Calu3 (cell line): ENCODE data around the gene FMN2. TPM values are rescaled to one million over a fixed set of nuclear protein-coding genes. Genes with fewer than 3 reads are reported as not detected.

Source experiments
- BruUV-seq: library from RNA; stranded (reverse); fragments of 400-500 nt; replicated peaks from 2 replicates; lab custom pipeline; 2021; lab: Mats Ljungman, UMichigan
- CTCF ChIA-PET: fragments of 300-600 bp; sonication (Branson Sonifier 250); formaldehyde crosslinking; loops from one replicate; lab custom pipeline; 2022; ENCODE audit warnings: antibody characterized with exemption; lab: Charles Lee
- DNase-seq: peaks from one replicate; pipeline ENCODE4 v3.0.0; 2022
- H3K27ac Mint-ChIP-seq: one replicate; pipeline ENCODE4 v1.8.0; 2022; ENCODE audit warnings: mixed read lengths; ENCODE audit not compliant: unreplicated experiment
- H3K27me3 Mint-ChIP-seq: one replicate; pipeline ENCODE4 v1.8.0; 2022; ENCODE audit warnings: mixed read lengths; ENCODE audit not compliant: unreplicated experiment
- H3K36me3 Mint-ChIP-seq: one replicate; pipeline ENCODE4 v1.8.0; 2022; ENCODE audit warnings: mild to moderate bottlenecking, moderate library complexity, mixed read lengths; ENCODE audit not compliant: insufficient read depth, unreplicated experiment
- H3K4me1 Mint-ChIP-seq: one replicate; pipeline ENCODE4 v1.8.0; 2022; ENCODE audit warnings: mild to moderate bottlenecking, low read depth, mixed read lengths; ENCODE audit not compliant: unreplicated experiment
- H3K4me3 Mint-ChIP-seq: one replicate; pipeline ENCODE4 v1.8.0; 2022; ENCODE audit warnings: mild to moderate bottlenecking, low read depth, moderate library complexity, mixed read lengths; ENCODE audit not compliant: unreplicated experiment
- H3K9me3 Mint-ChIP-seq: one replicate; pipeline ENCODE4 v1.8.0; 2022; ENCODE audit warnings: low read depth, mixed read lengths; ENCODE audit not compliant: unreplicated experiment
- CTCF ChIP-seq: fragments of 200-600 bp; IDR thresholded peaks from one replicate; pipeline ENCODE4 v1.8.0; 2022; ENCODE audit warnings: antibody characterized with exemption; ENCODE audit not compliant: unreplicated experiment
- intact Hi-C: fragments of 100-400 bp; cut with micrococcal nuclease; formaldehyde crosslinking; loops from one replicate; pipeline ENCODE4 v1.10.0; 2022; ENCODE audit not compliant: unreplicated experiment
- total RNA-seq: library from RNA; stranded (reverse); gene quantifications from 2 replicates; pipeline ENCODE4 v1.2.3, GENCODE V29; 2022

The FMN2 gene
- total RNA-seq, 1 experiment from 2014 or later, result 0.12 TPM

- H3K4me1 Mint-ChIP-seq, result peaks cover 8% of the 10 kb centered on the region
- peaks cover 20% of the 10 kb centered on the region for H3K27me3 Mint-ChIP-seq
- H3K27ac Mint-ChIP-seq, result no peak overlapping the region
- intact Hi-C loops, result no loop called here
- CTCF ChIA-PET, result no interaction called here
- no TSS peak for BruUV-seq
- H3K9me3 Mint-ChIP-seq, result peaks cover 4% of the 10 kb centered on the region
- H3K4me3 Mint-ChIP-seq, result no peak overlapping the region
- no peak for DNase-seq
- TF ChIP-seq CTCF, result no peak
- H3K36me3 Mint-ChIP-seq, result no peaks in the 10 kb centered on the region
Observed at GRCh38 chr1:240278082-240278481, 186.4 kb downstream of the FMN2 start.

GRCh38 chr1:240280560-240281322, 189.1 kb downstream of the FMN2 start:
- peak; percentile 2 for DNase-seq
- intact Hi-C loops, result loop anchor here (5.0 kb wide), 1 partner anchor 327 kb away; no protein-coding TSS in a partner anchor
- H3K27ac Mint-ChIP-seq, result no peak overlapping the region
- no peaks in the 10 kb centered on the region for H3K9me3 Mint-ChIP-seq
- H3K27me3 Mint-ChIP-seq, result peaks cover 13% of the 10 kb centered on the region
- H3K36me3 Mint-ChIP-seq, result no peaks in the 10 kb centered on the region
- H3K4me1 Mint-ChIP-seq, result peaks cover 8% of the 10 kb centered on the region
- no peak overlapping the region for H3K4me3 Mint-ChIP-seq
- CTCF ChIA-PET, result no interaction called here
- BruUV-seq, result no TSS peak
- TF ChIP-seq CTCF, result no peak

GRCh38 chr1:240282061-240282830, 190.6 kb downstream of the FMN2 start:
- intact Hi-C loops, result loop anchor here (5.0 kb wide), 1 partner anchor 325 kb away; no protein-coding TSS in a partner anchor
- no peak overlapping the region for H3K27ac Mint-ChIP-seq
- no peak overlapping the region for H3K4me3 Mint-ChIP-seq
- BruUV-seq, result no TSS peak
- no peaks in the 10 kb centered on the region for H3K9me3 Mint-ChIP-seq
- H3K27me3 Mint-ChIP-seq, result peaks cover 18% of the 10 kb centered on the region
- H3K4me1 Mint-ChIP-seq, result peaks cover 8% of the 10 kb centered on the region
- no peak for TF ChIP-seq CTCF
- H3K36me3 Mint-ChIP-seq, result no peaks in the 10 kb centered on the region
- CTCF ChIA-PET, result no interaction called here
- DNase-seq, result peak; percentile 50

- CTCF ChIA-PET, result no interaction called here
- H3K27me3 Mint-ChIP-seq, result peaks cover 18% of the 10 kb centered on the region
- H3K36me3 Mint-ChIP-seq, result no peaks in the 10 kb centered on the region
- H3K4me3 Mint-ChIP-seq, result no peak overlapping the region
- BruUV-seq, result no TSS peak
- H3K4me1 Mint-ChIP-seq, result peaks cover 8% of the 10 kb centered on the region
- TF ChIP-seq CTCF, result no peak
- intact Hi-C loops, result loop anchor here (5.0 kb wide), 1 partner anchor 322 kb away; no protein-coding TSS in a partner anchor
- DNase-seq, result no peak
- no peak overlapping the region for H3K27ac Mint-ChIP-seq
- no peaks in the 10 kb centered on the region for H3K9me3 Mint-ChIP-seq
Observed at GRCh38 chr1:240284656-240285414, 193.2 kb downstream of the FMN2 start.
